OCI-LY3 (cell line): ENCODE measurements around the gene CRIM1.

ENCODE experiments used
- H2AFZ ChIP-seq: fragments of 200-600, 300-600 bp; shearing (Covaris generic); 2 replicates; pipeline ENCODE4 v1.6.0; 2014; ENCODE audit warnings: antibody characterized with exemption, low read depth, low read length
- H3K27ac ChIP-seq: fragments of 200-600, 300-600 bp; sonication (generic); 2 replicates; pipeline ENCODE4 v1.5.1; 2014; ENCODE audit warnings: mild to moderate bottlenecking, low read length, moderate library complexity, mixed read lengths
- H3K27me3 ChIP-seq: fragments of 200-600, 300-600 bp; sonication (generic); 2 replicates; pipeline ENCODE4 v1.6.1; 2014; ENCODE audit warnings: low read depth, low read length, mixed read lengths
- H3K36me3 ChIP-seq: fragments of 200-600, 300-600 bp; sonication (generic); replicated peaks from 2 replicates; pipeline ENCODE3; 2014; ENCODE audit warnings: low read depth, low read length, mixed read lengths
- H3K4me1 ChIP-seq: fragments of 300-600, 200-600 bp; sonication (generic); 2 replicates; pipeline ENCODE4 v1.6.1; 2014; ENCODE audit warnings: low read length, mixed read lengths
- H3K4me2 ChIP-seq: fragments of 200-600, 300-600 bp; sonication (generic); 2 replicates; pipeline ENCODE4 v1.6.1; 2014; ENCODE audit warnings: low read length, mixed read lengths
- H3K4me3 ChIP-seq: fragments of 300-600, 200-600 bp; sonication (generic); 2 replicates; pipeline ENCODE4 v1.5.1; 2014; ENCODE audit warnings: antibody characterized with exemption, mild to moderate bottlenecking, low read length, moderate library complexity
- H3K79me2 ChIP-seq: fragments of 300-600, 200-600 bp; shearing (Covaris generic); 2 replicates; pipeline ENCODE4 v1.6.1; 2014; ENCODE audit warnings: mild to moderate bottlenecking, low read length, mixed read lengths
- H3K9ac ChIP-seq: fragments of 300-600, 200-600 bp; shearing (Covaris generic); 2 replicates; pipeline ENCODE4 v1.6.0; 2014; ENCODE audit warnings: mild to moderate bottlenecking, low read length, moderate library complexity
- H3K9me3 ChIP-seq: fragments of 200-600, 300-600 bp; shearing (Covaris generic); 2 replicates; pipeline ENCODE4 v1.6.1; 2014; ENCODE audit warnings: low read length, mixed read lengths; ENCODE audit not compliant: insufficient read depth
- H4K20me1 ChIP-seq: fragments of 200-600, 300-600 bp; sonication (generic); 2 replicates; pipeline ENCODE4 v1.6.1; 2016; ENCODE audit warnings: low read length, mixed read lengths; ENCODE audit not compliant: insufficient read depth
- CTCF ChIP-seq: fragments of 200-600, 300-600 bp; sonication (generic); IDR thresholded peaks from 2 replicates; pipeline ENCODE4 v1.5.1; 2014; ENCODE audit warnings: antibody characterized with exemption, low read length, low read depth
- EZH2phosphoT487 ChIP-seq: fragments of 200-600 bp; shearing (Covaris generic); IDR thresholded peaks from 2 replicates; pipeline ENCODE4 v1.6.1; 2018; ENCODE audit warnings: antibody characterized with exemption, mixed run types, low read depth

The CRIM1 gene

GRCh38 chr2:36468463-36469105, 113.0 kb downstream of the CRIM1 start:
- Histone ChIP-seq H4K20me1 (no peaks in the 10 kb centered on the region), H3K79me2 (no peaks in the 10 kb centered on the region), H3K9me3 (no peaks in the 10 kb centered on the region), H3K27me3 (peaks cover 11% of the 10 kb centered on the region; the same call in 1 of the 2 replicates), H3K4me3 (no peak overlapping the region), H3K4me1 (peaks cover 10% of the 10 kb centered on the region), H3K9ac (no peak overlapping the region), H3K36me3 (no peaks in the 10 kb centered on the region), H3K4me2 (no peak overlapping the region), H3K27ac (no peak overlapping the region), H2AFZ (no peak overlapping the region)
- TF ChIP-seq EZH2phosphoT487 (no peak), CTCF (no peak)

- Histone ChIP-seq H3K27ac (no peak overlapping the region), H3K4me2 (no peak overlapping the region), H3K79me2 (no peaks in the 10 kb centered on the region)
Observed at GRCh38 chr2:36469106-36469477, 113.5 kb downstream of the CRIM1 start.

GRCh38 chr2:36469710-36470109, 114.1 kb downstream of the CRIM1 start:
- TF ChIP-seq EZH2phosphoT487 (no peak), CTCF (no peak)
- no peaks in the 10 kb centered on the region for H4K20me1 ChIP-seq
- H3K4me2 ChIP-seq, result no peak overlapping the region
- no peak overlapping the region for H3K27ac ChIP-seq
- no peak overlapping the region for H2AFZ ChIP-seq
- no peaks in the 10 kb centered on the region for H3K36me3 ChIP-seq
- H3K9me3 ChIP-seq, result no peaks in the 10 kb centered on the region
- 0 out of 2 replicates have a peak, but pooled peaks cover under 1% of the 10 kb centered on the region for H3K27me3 ChIP-seq
- H3K4me1 ChIP-seq, result peaks cover 7% of the 10 kb centered on the region
- H3K9ac ChIP-seq, result no peak overlapping the region
- no peaks in the 10 kb centered on the region for H3K79me2 ChIP-seq
- no peak overlapping the region for H3K4me3 ChIP-seq

More at GRCh38 chr2:36469106-36469477, 113.5 kb downstream of the CRIM1 start:
- TF ChIP-seq CTCF, result no peak
- no peak for TF ChIP-seq EZH2phosphoT487
- Histone ChIP-seq H3K27me3 (peaks cover 6% of the 10 kb centered on the region; the same call in 1 of the 2 replicates), H2AFZ (no peak overlapping the region), H3K9me3 (no peaks in the 10 kb centered on the region), H3K9ac (no peak overlapping the region), H3K4me1 (peaks cover 10% of the 10 kb centered on the region), H4K20me1 (no peaks in the 10 kb centered on the region), H3K4me3 (no peak overlapping the region), H3K36me3 (no peaks in the 10 kb centered on the region)

GRCh38 chr2:36473230-36473629, 117.7 kb downstream of the CRIM1 start:
- Histone ChIP-seq H3K27ac (no peak overlapping the region), H3K27me3 (no peaks in the 10 kb centered on the region), H3K9ac (no peak overlapping the region), H3K4me1 (no peaks in the 10 kb centered on the region), H2AFZ (no peak overlapping the region), H3K9me3 (peaks cover 6% of the 10 kb centered on the region; the same call in 1 of the 2 replicates), H3K79me2 (no peaks in the 10 kb centered on the region), H4K20me1 (no peaks in the 10 kb centered on the region), H3K36me3 (no peaks in the 10 kb centered on the region), H3K4me2 (no peak overlapping the region), H3K4me3 (no peak overlapping the region)
- TF ChIP-seq EZH2phosphoT487, result no peak
- TF ChIP-seq CTCF, result no peak
